Activated CD4-positive, CD25-positive, alpha-beta regulatory T cell treated with anti-CD3 and anti-CD28 coated beads, Interleukin-2, amount 50 U/mL, for 72 hours (primary cell): ENCODE results near the gene GPR78.
"Not testable (repeated sequence)": the region's sequence is repeated elsewhere in the genome, so short reads cannot be mapped to it uniquely, and the experiment has no call there.

Source experiments
- DNase-seq: peaks from one replicate; pipeline ENCODE4 v3.0.0; 2021

GPR78 gene

GRCh38 chr4:8618421-8618820, 38.2 kb downstream of the GPR78 start:
- DNase-seq: no peak

DNA sequence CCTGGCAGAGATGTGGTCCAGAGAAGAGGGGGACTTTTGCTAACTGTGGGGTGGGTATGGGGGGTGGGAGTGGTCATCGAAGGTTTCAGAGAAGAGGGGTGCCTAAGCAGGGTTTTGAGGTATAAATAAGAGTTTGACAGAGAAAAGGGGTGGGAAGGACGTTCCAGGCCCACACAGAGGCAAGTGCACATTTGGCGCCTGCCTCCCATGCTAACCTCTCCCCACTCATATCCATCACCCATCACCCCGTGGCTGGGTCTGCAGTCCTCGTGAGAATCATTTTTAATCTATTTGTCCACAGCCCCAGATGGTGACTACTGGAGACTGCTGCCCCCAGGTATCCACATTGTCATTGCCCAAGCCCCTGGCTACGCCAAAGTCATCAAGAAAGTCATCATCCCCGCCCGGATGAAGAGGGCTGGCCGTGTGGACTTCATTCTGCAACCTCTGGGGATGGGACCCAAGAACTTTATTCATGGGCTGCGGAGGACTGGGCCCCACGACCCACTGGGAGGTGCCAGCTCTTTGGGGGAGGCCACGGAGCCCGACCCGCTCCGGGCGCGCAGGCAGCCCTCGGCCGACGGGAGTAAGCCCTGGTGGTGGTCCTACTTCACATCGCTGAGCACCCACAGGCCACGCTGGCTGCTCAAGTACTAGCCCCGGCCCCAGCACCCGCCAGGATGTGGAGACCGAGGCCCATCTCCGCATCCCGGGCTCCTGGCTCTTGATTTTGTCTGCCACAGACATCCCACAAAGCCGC, 38.9 kb downstream of the GPR78 start:
- no peak for DNase-seq

DNA sequence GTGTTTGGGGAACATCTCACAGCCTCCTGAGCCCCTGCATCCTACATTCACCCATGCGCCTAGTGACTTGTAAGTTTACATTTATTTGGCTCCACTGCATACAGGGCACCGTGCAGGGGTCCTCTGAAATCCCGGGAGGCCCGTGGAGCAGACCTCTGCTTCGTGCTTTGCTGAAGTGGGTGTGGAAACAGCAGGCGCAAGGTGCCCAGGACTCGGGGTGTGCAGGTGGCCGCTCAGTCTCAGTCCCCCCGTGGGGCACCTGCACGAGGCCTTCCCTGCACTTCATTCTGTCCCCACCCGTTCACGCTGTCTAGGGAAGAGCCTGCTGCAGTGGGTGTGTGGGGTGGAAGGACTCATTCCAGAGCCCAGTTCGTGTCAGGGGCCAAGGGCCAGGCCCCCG, 40.9 kb downstream of the GPR78 start:
- not testable (repeated sequence) for DNase-seq

- DNase-seq: not testable (repeated sequence)
Observed at GRCh38 chr4:8624601-8625272, 44.5 kb downstream of the GPR78 start.

- not testable (repeated sequence) for DNase-seq
Observed at GRCh38 chr4:8630240-8630905, 50.2 kb downstream of the GPR78 start.

GRCh38 chr4:8631896-8632295, 51.7 kb downstream of the GPR78 start:
- DNase-seq: not testable (repeated sequence)

DNA sequence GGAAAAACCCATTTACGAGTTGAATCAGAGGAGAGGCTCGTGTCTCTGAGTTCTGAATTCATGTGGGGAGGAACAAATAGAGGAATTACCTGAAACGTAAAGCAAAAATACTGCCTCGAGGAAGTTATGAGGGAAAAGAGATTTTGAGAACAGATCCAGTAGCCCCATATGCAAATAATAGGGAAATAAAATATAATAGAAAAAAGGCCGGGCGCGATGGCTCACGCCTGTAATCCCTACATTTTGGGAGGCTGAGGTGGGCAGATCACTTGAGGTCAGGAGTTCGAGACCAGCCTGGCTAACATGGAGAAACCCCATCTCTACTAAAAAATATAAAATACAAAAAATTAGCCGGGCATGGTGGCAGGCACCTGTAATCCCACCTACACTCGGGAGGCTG, 54.6 kb downstream of the GPR78 start:
- DNase-seq: not testable (repeated sequence)

DNA sequence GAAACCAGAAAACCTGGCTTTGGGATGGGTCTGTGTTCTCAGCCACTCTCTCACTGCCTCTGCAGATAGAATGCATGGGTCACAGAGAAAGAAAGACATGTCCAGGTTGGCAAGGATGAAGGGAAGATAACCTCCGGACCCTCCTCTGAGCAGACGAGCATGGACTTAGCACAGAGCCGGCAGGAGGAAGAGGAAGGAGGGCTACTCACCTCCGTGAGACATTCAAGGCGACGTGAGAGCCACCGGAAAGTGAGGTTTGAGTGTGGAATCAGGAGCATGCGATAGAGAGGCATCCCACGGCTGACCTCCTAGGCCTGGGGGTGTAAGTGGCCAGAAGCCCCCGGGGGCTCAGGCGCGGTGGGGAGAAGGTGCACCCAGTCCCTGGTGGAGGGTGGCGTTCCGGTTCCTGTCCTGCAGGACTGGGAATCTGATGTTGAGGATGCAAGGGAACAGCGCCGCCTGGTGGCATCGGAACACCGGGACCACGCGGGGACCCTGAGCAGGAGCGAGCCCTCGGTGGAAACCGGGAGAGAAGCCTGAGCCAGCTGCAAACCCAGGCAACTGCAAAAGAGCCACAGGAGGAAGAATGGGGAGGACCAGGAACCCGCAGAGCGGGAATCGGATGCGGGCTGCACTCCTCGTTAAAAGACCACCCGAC, 55.8 kb downstream of the GPR78 start:
- DNase-seq: not testable (repeated sequence)
